SK-N-SH (cell line): ENCODE data around the gene DAB1. TPM values are rescaled to one million over a fixed set of nuclear protein-coding genes. Genes with fewer than 3 reads are reported as not detected.

ENCODE experiments used
- CTCF ChIA-PET: fragments of 300-600, 350-600 bp; formaldehyde crosslinking; extraction: SDS; loops from one replicate; lab custom pipeline; 2021; lab: Yijun Ruan, JAX
- POLR2A ChIA-PET: fragments of 350-600 bp; sonication (Branson Sonifier 250); formaldehyde crosslinking; extraction: SDS; loops from one replicate; lab custom pipeline; 2020; ENCODE audit warnings: antibody characterized with exemption, inconsistent platforms; lab: Yijun Ruan, JAX
- DNase-seq: peaks from one replicate; pipeline ENCODE4 v3.0.0; 2012
- H2AFZ ChIP-seq: fragments of 200-600 bp; sonication (generic); 2 replicates; pipeline ENCODE4 v1.8.1; 2016; ENCODE audit warnings: antibody characterized with exemption, mild to moderate bottlenecking, low read depth
- H3F3A ChIP-seq: fragments of 200-600 bp; sonication (generic); replicated peaks from 2 replicates; pipeline ENCODE3; 2016; ENCODE audit warnings: antibody characterized with exemption, mild to moderate bottlenecking; ENCODE audit not compliant: insufficient read depth
- H3K27ac ChIP-seq, 2 experiments: fragments of 200-500 bp in 1 of 2; fragments of 200-600 bp in 1 of 2; sonication (Bioruptor generic) in 1 of 2; sonication (generic), shearing (Covaris generic) in 1 of 2; 2 replicates each; pipeline versions ENCODE4 v1.5.1 to v1.6.1; 2014 to 2016; ENCODE audit warnings: low read depth in 2 of 2, inconsistent platforms in 1 of 2, low read length in 1 of 2, mild to moderate bottlenecking in 1 of 2, mixed read lengths in 1 of 2
- H3K27me3 ChIP-seq: fragments of 200-600 bp; sonication (generic), shearing (Covaris generic); 2 replicates; pipeline ENCODE4 v1.6.1; 2016; ENCODE audit warnings: mixed run types; ENCODE audit not compliant: insufficient read depth
- H3K36me3 ChIP-seq, 2 experiments: fragments of 200-500 bp in 1 of 2; fragments of 200-600 bp in 1 of 2; sonication (Bioruptor generic) in 1 of 2; sonication (generic) in 1 of 2; replicated peaks in 1 of 2; 2 replicates each; pipeline versions ENCODE3 to v1.5.1; 2014 to 2016; ENCODE audit warnings: low read length in 1 of 2, mild to moderate bottlenecking in 1 of 2; ENCODE audit not compliant: insufficient read depth in 2 of 2, control insufficient read depth in 1 of 2
- H3K4me1 ChIP-seq, 2 experiments: fragments of 200-500 bp in 1 of 2; fragments of 200-600 bp in 1 of 2; sonication (Bioruptor generic) in 1 of 2; sonication (generic), shearing (Covaris generic) in 1 of 2; 2 replicates each; pipeline versions ENCODE4 v1.5.1 to v1.6.1; 2014 to 2016; ENCODE audit warnings: low read depth in 1 of 2, low read length in 1 of 2, mixed run types in 1 of 2; ENCODE audit not compliant: insufficient read depth in 2 of 2, control insufficient read depth in 1 of 2
- H3K4me2 ChIP-seq: fragments of 200-600 bp; sonication (generic), shearing (Covaris generic); 2 replicates; pipeline ENCODE4 v1.6.1; 2017; ENCODE audit warnings: mixed run types
- H3K4me3 ChIP-seq, 2 experiments: fragments of 200-500 bp in 1 of 2; fragments of 200-600 bp in 1 of 2; sonication (Bioruptor generic) in 1 of 2; sonication (generic), shearing (Covaris generic) in 1 of 2; 2 replicates each; pipeline versions ENCODE4 v1.5.1 to v1.8.1; 2014 to 2016; ENCODE audit warnings: low read depth in 2 of 2, inconsistent platforms in 1 of 2, low read length in 1 of 2, mild to moderate bottlenecking in 1 of 2, mixed read lengths in 1 of 2, moderate library complexity in 1 of 2
- H3K79me2 ChIP-seq: fragments of 200-600 bp; sonication (generic); 2 replicates; pipeline ENCODE4 v1.8.1; 2017; ENCODE audit warnings: mild to moderate bottlenecking; ENCODE audit not compliant: insufficient read depth
- H3K9ac ChIP-seq: fragments of 200-600 bp; sonication (generic); 2 replicates; pipeline ENCODE4 v1.6.1; 2017; ENCODE audit warnings: mixed run types
- H3K9me2 ChIP-seq: fragments of 200-600 bp; sonication (generic); 2 replicates; pipeline ENCODE4 v1.6.1; 2017; ENCODE audit warnings: mixed run types
- H3K9me3 ChIP-seq: fragments of 200-600 bp; sonication (generic); 2 replicates; pipeline ENCODE4 v1.6.1; 2017; ENCODE audit warnings: mixed run types, mild to moderate bottlenecking, moderate library complexity
- H4K20me1 ChIP-seq: fragments of 200-600 bp; sonication (generic); 2 replicates; pipeline ENCODE4 v1.6.1; 2017; ENCODE audit warnings: mild to moderate bottlenecking, mixed run types; ENCODE audit not compliant: insufficient read depth
- ELF1 ChIP-seq: IDR thresholded peaks from 2 replicates; pipeline ENCODE4 v1.4.0; 2012
- EZH2phosphoT487 ChIP-seq: fragments of 200-600 bp; sonication (generic); IDR thresholded peaks from 2 replicates; pipeline ENCODE4 v1.6.1; 2017; ENCODE audit warnings: low read depth, mixed run types, mild to moderate bottlenecking, antibody characterized with exemption, moderate library complexity, borderline replicate concordance
- FOSL2 ChIP-seq: IDR thresholded peaks from 2 replicates; pipeline ENCODE4 v1.4.0; 2012; ENCODE audit warnings: low read depth, mild to moderate bottlenecking, moderate library complexity, borderline replicate concordance
- FOXJ3 ChIP-seq: sonication (generic); formaldehyde crosslinking; IDR thresholded peaks from 2 replicates; pipeline ENCODE4 v1.5.1; 2020; ENCODE audit warnings: mild to moderate bottlenecking, missing genetic modification reagents
- FOXM1 ChIP-seq: IDR thresholded peaks from 2 replicates; pipeline ENCODE4 v1.4.0; 2012; ENCODE audit warnings: low read depth, mild to moderate bottlenecking
- JUND ChIP-seq: IDR thresholded peaks from 2 replicates; pipeline ENCODE4 v1.4.0; 2012
- NFIC ChIP-seq: IDR thresholded peaks from 2 replicates; pipeline ENCODE4 v1.4.0; 2012; ENCODE audit warnings: borderline replicate concordance
- RAD21 ChIP-seq: IDR thresholded peaks from 2 replicates; pipeline ENCODE4 v1.6.1; 2012; ENCODE audit warnings: mild to moderate bottlenecking, low read length
- RXRA ChIP-seq: IDR thresholded peaks from 2 replicates; pipeline ENCODE4 v1.4.0; 2012; ENCODE audit warnings: low read depth, mild to moderate bottlenecking, borderline replicate concordance
- SIN3A ChIP-seq: IDR thresholded peaks from 2 replicates; pipeline ENCODE4 v1.6.1; 2012; ENCODE audit warnings: low read depth, mild to moderate bottlenecking, low read length, moderate library complexity, borderline replicate concordance
- SMC3 ChIP-seq: IDR thresholded peaks from 2 replicates; pipeline ENCODE4 v1.6.1; 2012; ENCODE audit warnings: low read depth, low read length, improper control_type of control experiment
- TCF12 ChIP-seq: IDR thresholded peaks from 2 replicates; pipeline ENCODE4 v1.4.0; 2012
- TEAD4 ChIP-seq: IDR thresholded peaks from 2 replicates; pipeline ENCODE4 v1.4.0; 2012; ENCODE audit warnings: mild to moderate bottlenecking, borderline replicate concordance; ENCODE audit not compliant: insufficient read depth
- YY1 ChIP-seq: IDR thresholded peaks from 2 replicates; pipeline ENCODE4 v1.4.0; 2012; ENCODE audit warnings: low read depth, mild to moderate bottlenecking
- WGBS: methylation state at CpG from one replicate; pipeline ENCODE4 v1.1.6; 2017; ENCODE audit warnings: low lambda C conversion rate; 5-methylcytosine and 5-hydroxymethylcytosine counted together
- polyA plus RNA-seq, 3 experiments: library from polyadenylated mRNA; depleted of rRNA; stranded (reverse); fragments of >200 nt; gene quantifications; 2 replicates each; pipeline ENCODE4 v1.2.3, GENCODE V29; 2012
- TF ChIP-seq, protein P1 (sequence below): IDR thresholded peaks from 2 replicates; pipeline ENCODE4 v1.6.1; 2012; ENCODE audit warnings: mild to moderate bottlenecking, low read depth, low read length, moderate library complexity
- TF ChIP-seq, protein P2 (sequence below): fragments of 150-350 bp; IDR thresholded peaks from 2 replicates; pipeline ENCODE4 v1.6.1; 2017; ENCODE audit warnings: antibody characterized with exemption, low read length, low read depth, borderline replicate concordance

DAB1 gene
- polyA plus RNA-seq, 1 of the 3 experiments (the other 2 are of a cell fraction), result 2.9 TPM

- TF ChIP-seq, protein P1, sequence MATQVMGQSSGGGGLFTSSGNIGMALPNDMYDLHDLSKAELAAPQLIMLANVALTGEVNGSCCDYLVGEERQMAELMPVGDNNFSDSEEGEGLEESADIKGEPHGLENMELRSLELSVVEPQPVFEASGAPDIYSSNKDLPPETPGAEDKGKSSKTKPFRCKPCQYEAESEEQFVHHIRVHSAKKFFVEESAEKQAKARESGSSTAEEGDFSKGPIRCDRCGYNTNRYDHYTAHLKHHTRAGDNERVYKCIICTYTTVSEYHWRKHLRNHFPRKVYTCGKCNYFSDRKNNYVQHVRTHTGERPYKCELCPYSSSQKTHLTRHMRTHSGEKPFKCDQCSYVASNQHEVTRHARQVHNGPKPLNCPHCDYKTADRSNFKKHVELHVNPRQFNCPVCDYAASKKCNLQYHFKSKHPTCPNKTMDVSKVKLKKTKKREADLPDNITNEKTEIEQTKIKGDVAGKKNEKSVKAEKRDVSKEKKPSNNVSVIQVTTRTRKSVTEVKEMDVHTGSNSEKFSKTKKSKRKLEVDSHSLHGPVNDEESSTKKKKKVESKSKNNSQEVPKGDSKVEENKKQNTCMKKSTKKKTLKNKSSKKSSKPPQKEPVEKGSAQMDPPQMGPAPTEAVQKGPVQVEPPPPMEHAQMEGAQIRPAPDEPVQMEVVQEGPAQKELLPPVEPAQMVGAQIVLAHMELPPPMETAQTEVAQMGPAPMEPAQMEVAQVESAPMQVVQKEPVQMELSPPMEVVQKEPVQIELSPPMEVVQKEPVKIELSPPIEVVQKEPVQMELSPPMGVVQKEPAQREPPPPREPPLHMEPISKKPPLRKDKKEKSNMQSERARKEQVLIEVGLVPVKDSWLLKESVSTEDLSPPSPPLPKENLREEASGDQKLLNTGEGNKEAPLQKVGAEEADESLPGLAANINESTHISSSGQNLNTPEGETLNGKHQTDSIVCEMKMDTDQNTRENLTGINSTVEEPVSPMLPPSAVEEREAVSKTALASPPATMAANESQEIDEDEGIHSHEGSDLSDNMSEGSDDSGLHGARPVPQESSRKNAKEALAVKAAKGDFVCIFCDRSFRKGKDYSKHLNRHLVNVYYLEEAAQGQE, result no peak
- TF ChIP-seq FOXJ3 (CRISPR knock-in tag) (no peak), YY1 (no peak), JUND (no peak), TCF12 (no peak)
Measured at GRCh38 chr1:56975446-56975845, 448.4 kb downstream of the DAB1 start (continued).

DNA sequence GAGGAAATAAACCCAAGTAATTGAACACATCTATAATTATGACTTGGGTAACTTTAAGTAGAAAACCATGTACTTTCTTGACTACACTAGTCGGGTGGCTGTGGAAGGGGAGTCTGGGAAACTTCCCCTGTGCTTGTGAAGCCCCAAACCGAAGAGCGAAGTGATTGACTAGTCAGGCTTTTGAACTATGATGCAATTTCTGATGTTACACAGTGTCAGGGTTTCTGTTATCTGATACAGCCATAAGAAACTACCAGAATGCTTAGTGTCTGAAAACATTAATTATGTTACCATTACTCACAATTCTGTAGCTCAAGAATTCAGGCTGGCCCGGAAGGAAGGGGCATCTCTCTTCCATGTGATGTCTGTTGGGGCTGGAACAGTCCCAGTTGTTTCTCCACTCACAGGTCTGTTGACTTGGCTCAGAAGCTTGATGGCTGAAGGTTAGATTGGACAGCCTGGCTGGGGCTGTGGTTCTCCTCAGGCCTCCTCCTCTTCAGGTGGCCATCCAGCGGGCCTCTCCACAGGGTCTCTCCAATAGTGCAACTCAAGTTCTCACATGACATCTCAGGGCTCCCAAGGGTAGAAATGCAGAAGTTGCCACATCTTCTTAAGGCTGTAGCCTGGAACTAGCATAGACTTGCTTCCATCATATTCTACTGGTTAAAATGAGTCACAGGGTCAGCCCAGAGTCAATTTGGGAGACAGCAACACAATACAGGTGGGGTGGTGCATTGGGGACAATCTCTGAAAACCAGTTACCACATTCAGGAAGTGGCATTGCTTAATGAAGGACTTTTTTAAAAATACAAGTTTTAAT is 449.7 kb downstream of the DAB1 start:
- Histone ChIP-seq H3K27me3 (no peaks in the 10 kb centered on the region), H3F3A (no peaks in the 10 kb centered on the region), H2AFZ (no peak overlapping the region), H3K9me3 (no peaks in the 10 kb centered on the region), H3K4me2 (no peak overlapping the region), H3K4me1 (no peaks in the 10 kb centered on the region), H4K20me1 (no peaks in the 10 kb centered on the region), H3K9me2 (no peaks in the 10 kb centered on the region), H3K36me3 (no peaks in the 10 kb centered on the region), H3K9ac (no peak overlapping the region), H3K79me2 (no peaks in the 10 kb centered on the region), H3K27ac (no peak overlapping the region), H3K4me3 (no peak overlapping the region)
- WGBS, result 44% methylated on average over 5 of the region's 5 CpGs
- POLR2A ChIA-PET, result no interaction called here
- CTCF ChIA-PET, result no interaction called here
- TF ChIP-seq SMC3 (no peak), RAD21 (no peak), FOSL2 (no peak), TEAD4 (no peak), ELF1 (no peak), RXRA (no peak), SIN3A (no peak), FOXM1 (no peak), NFIC (no peak), EZH2phosphoT487 (no peak)
- TF ChIP-seq, protein P2, sequence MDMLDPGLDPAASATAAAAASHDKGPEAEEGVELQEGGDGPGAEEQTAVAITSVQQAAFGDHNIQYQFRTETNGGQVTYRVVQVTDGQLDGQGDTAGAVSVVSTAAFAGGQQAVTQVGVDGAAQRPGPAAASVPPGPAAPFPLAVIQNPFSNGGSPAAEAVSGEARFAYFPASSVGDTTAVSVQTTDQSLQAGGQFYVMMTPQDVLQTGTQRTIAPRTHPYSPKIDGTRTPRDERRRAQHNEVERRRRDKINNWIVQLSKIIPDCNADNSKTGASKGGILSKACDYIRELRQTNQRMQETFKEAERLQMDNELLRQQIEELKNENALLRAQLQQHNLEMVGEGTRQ, result no peak
- DNase-seq, result no peak
